HG02938 (cell line): ENCODE data around the gene RNASE13.

Experiments used
- ATAC-seq: cut with Tn5 transposase; IDR thresholded peaks from one replicate; pipeline ENCODE4 v1.9.1; 2021; ENCODE audit warnings: mild to moderate bottlenecking, moderate library complexity; ENCODE audit not compliant: unreplicated experiment

Gene RNASE13

DNA sequence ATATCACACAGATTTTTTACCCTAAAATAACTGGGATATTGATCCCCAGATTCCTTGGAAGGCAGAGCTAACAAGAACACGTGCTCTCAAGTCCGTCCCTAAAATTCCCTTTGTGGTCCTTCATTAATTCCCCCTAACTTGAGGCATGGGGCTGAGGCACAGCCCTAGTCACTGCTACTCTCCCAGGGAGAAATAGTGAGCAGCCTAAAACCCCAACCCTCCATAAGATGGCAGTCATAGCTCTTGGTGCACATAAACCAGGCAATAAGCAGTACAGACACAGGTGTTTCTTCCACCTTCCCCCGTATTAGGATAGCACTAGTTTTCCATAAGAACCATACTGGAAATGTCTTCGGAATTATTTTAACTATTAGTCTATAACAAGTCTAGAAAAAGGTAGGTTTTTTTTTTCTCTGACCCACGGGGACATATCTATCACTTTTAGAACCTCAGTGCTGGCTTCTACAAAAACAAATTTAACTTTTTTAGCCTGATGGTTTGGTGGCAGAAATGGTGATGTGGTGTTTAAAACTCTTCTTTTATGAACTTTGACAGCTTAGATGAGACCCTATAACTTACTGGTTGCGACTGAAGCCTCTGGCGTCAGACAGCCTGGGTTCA is 32.4 kb upstream of the RNASE13 start:
- ATAC-seq, result no peak

- ATAC-seq, result no peak
Measured at GRCh38 chr14:21063479-21063878, 28.9 kb upstream of the RNASE13 start.

- no peak for ATAC-seq
Measured at GRCh38 chr14:21061347-21061668, 26.7 kb upstream of the RNASE13 start.

GRCh38 chr14:21060614-21061346 is 26.2 kb upstream of the RNASE13 start:
- ATAC-seq, result no peak

- no peak for ATAC-seq
Measured at GRCh38 chr14:21059842-21060613, 25.4 kb upstream of the RNASE13 start.

DNA sequence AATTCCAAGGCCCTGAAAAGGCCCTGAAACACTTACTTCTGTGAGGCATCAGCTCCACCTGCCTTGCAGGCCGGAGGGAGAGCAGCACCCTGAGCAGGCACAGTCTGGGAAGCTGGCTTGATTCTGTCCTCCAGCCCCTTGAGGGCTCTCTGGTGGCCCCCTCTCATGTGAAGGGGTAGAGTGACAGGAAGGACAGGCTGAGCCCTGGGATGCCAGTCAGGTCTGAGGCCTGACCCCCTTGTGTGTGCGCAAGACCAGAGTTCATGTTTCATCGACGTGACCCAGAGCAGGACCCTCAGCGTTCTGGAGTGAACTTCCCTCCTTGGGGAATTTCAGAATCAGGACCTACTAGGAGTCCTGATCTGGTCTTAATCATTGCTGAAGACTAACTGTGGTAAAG is 24.3 kb upstream of the RNASE13 start:
- ATAC-seq, result no peak

DNA sequence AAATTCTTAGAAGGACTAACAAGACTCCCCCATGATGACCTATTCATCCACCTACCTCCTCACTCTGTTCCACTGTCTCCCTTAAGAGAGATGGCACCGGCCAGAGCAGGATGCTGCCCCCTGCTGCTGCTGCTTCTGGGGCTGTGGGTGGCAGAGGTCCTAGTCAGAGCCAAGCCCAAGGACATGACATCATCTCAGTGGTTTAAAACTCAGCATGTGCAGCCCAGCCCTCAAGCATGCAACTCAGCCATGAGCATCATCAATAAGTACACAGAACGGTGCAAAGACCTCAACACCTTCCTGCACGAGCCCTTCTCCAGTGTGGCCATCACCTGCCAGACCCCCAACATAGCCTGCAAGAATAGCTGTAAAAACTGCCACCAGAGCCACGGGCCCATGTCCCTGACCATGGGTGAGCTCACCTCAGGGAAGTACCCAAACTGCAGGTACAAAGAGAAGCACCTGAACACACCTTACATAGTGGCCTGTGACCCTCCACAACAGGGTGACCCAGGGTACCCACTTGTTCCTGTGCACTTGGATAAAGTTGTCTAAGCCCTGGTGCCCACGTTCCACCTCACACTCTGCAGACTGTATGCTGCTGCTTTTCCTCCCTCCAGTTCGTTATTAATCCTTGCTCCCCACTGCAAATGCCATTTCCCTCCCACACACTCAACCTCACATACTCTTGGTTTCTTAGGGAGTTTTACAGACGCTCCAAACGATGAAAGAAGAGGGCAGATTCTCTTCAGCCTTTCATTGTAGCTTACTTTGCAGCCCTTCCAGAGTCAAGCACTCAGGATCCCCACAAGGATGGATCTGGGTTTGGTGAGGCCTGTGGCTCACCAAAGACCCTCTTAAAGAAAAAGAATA is 23.4 kb upstream of the RNASE13 start, which contains the start of gene RNASE8:
RNASE8 (plus strand) TSS at position 20 of the 873 bp plus-strand sequence; CDS start at position 91, 71 bp downstream.
- ATAC-seq, result no peak

DNA sequence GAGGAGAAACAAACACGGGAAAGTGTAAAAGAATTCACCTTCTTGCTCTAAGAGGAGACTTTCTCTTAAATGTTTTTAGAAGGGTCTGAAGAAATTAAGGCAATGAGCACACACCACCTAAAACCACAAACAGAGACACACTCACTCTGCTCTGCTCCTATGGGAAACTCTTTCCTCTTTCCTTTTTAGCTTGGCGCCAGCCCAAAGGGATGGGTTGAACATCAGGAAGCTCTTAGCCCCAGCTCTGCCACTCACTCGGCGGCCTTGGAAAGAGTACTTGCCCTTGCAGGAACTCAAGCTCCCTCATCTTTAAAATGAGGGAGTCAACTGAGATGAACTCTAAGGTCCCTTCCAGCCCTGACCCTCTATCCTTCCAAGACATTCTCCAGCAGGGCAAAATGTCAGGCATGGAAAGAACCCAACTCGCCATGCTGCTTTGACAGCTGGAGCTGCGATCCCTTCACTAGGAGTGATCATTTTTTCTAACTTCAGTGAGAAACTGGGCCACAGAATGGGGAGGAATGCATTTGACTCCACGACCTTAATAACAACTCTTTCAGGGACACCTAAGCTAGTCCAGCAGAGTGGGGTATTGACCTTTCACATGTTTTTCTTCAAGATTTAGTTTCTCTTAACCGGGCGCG is 22.0 kb upstream of the RNASE13 start:
- ATAC-seq, result no peak

- no peak for ATAC-seq
Measured at GRCh38 chr14:21055432-21056117, 21.0 kb upstream of the RNASE13 start.

DNA sequence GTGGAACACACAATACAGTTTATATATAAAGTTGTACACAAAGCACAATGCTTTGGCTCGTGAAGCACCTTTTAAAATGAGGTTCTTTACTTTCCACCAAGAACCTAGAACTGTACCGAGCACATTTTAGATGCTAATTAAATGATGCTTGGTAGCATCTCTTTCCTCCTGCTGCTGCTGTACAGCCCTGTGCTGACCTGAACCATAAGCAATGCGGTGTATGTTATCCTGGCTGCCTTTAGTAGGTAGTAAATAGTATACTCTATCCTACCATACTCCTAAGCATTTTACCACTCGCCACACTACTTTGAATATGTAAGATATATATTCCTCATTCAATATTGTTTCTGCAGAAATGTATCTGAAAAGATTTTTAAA is 20.1 kb upstream of the RNASE13 start:
- ATAC-seq, result no peak

GRCh38 chr14:21054123-21054767 is 19.6 kb upstream of the RNASE13 start:
- ATAC-seq, result no peak

GRCh38 chr14:21053184-21054122 is 18.8 kb upstream of the RNASE13 start:
- ATAC-seq, result no peak

- no peak for ATAC-seq
Measured at GRCh38 chr14:21050597-21050996, 16.0 kb upstream of the RNASE13 start.

DNA sequence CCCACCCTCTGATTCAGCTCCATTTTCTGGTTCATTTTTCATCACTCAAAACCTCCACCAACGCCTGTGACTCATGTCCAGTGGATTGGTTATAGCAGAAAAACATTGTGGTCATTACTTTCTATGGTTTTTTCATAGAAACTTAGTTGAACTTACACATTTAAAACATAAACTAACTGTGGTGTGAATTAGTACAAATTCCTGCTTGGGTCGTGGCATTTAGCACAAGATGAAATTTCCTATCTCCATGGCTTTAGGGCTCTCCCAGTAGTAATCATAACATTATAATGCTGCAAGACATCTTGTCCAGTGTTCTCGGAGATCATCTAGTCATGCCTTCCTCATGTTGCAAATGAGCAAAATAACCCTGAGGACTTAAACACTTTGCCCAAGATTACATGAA is 14.7 kb upstream of the RNASE13 start:
- ATAC-seq, result no peak

- no peak for ATAC-seq
Measured at GRCh38 chr14:21048638-21049037, 14.0 kb upstream of the RNASE13 start.

GRCh38 chr14:21047378-21047781 is 12.8 kb upstream of the RNASE13 start:
- no peak for ATAC-seq

GRCh38 chr14:21043974-21044618 is 9.5 kb upstream of the RNASE13 start:
- ATAC-seq, result no peak
